Measurements from ENCODE around the gene UTP15. TPM values are rescaled to one million over a fixed set of nuclear protein-coding genes. Genes with fewer than 3 reads are reported as not detected.

Gene UTP15
- total and polyA plus RNA-seq, 10 of the 15 experiments (the other 5 are each of a cell fraction or from before 2014, with no cell fraction given): 22.5 to 39.4 (median 29.6) TPM

- CTCF ChIA-PET: interaction anchor here (0.6 to 14.3 kb wide), 43 partner anchors 10 to 1076 kb away, joined by 3 to 565 read pairs (median 5); partner anchors contain the start of genes ANKRA2 and UTP15
- DNase-seq (ENCODE audit: low read depth, low spot score) (no peak), ATAC-seq (peak; percentile 24; the same call in 2 of the 3 replicates), FAIRE-seq (no peak)
- Histone ChIP-seq H3K4me1 (ENCODE audit: control insufficient read depth, insufficient read depth, low read length) (no peaks in the 10 kb centered on the region), H3K27ac (ENCODE audit: control insufficient read depth, insufficient read depth) (no peak overlapping the region), H3K4me2 (ENCODE audit: control insufficient read depth, insufficient read depth) (no peak overlapping the region), H3K9ac (ENCODE audit: control insufficient read depth, insufficient read depth, low read length) (no peak overlapping the region), H3K36me3 (ENCODE audit: control insufficient read depth in 2 of 2, insufficient read depth in 2 of 2, low read length in 1 of 2) (no peaks in the 10 kb centered on the region), H4K20me1 (ENCODE audit: control insufficient read depth, insufficient read depth) (no peaks in the 10 kb centered on the region), H3K4me3 (no peak overlapping the region), H3K79me2 (ENCODE audit: control insufficient read depth, insufficient read depth, low read length) (no peaks in the 10 kb centered on the region), H3K9me3 (replicated peaks; ENCODE audit: control insufficient read depth, insufficient read depth, low read length) (no peaks in the 10 kb centered on the region), H3K27me3 (replicated peaks in 1 of 2; ENCODE audit: control insufficient read depth in 2 of 2, insufficient read depth in 2 of 2, low read length in 1 of 2) (no peaks in the 10 kb centered on the region), H2AFZ (ENCODE audit: control insufficient read depth, low read depth, low read length) (no peak overlapping the region)
- TF ChIP-seq TCF3 (IDR thresholded peaks at IDR 0.05; ENCODE audit: borderline replicate concordance, insufficient read depth, low read depth, low read length): no peak
- no peak for TF ChIP-seq REST (IDR thresholded peaks at IDR 0.05; ENCODE audit: low read depth, low read length)
- 20% methylated on average over 4 of the region's 4 CpGs for WGBS (ENCODE audit: insufficient coverage, insufficient replicate concordance, low lambda C conversion rate, missing lambda C conversion rate)
- no TSS peak for BruUV-seq (replicated peaks)
- POLR2A ChIA-PET: interaction anchor here (0.6 to 1.3 kb wide), 2 partner anchors 186 to 199 kb away, joined by 3 to 5 read pairs; no protein-coding TSS in a partner anchor
- SMC1A ChIA-PET (ENCODE audit: uncharacterized antibody, unreplicated experiment): interaction anchor here (0.6 to 15.3 kb wide), 48 partner anchors 8 to 1732 kb away, joined by 3 to 415 read pairs (median 5); partner anchors contain the start of gene ARHGEF28
- RAD21 ChIA-PET (ENCODE audit: unreplicated experiment): interaction anchor here (0.7 to 13.5 kb wide), 26 partner anchors 21 to 1058 kb away, joined by 3 to 302 read pairs (median 6); partner anchors contain the start of gene ARHGEF28
- intact Hi-C loops (cut with micrococcal nuclease; ENCODE audit: unreplicated experiment): loop anchor here (1.0 to 2.0 kb wide), 4 partner anchors 101 to 1057 kb away; no protein-coding TSS in a partner anchor
- in situ Hi-C loops (cut with MboI): loop anchor here (5.0 kb wide), 1 partner anchor 200 kb away; no protein-coding TSS in a partner anchor
These were observed 26.4 kb downstream of the UTP15 start for GRCh38 chr5:73591698-73592501.

Data from GM12878 (cell line).